Sigmoid colon (tissue), 7 donors: ENCODE results near the gene CLDN2. TPM values are rescaled to one million over a fixed set of nuclear protein-coding genes. Genes with fewer than 3 reads are reported as not detected.

Source experiments
- DNase-seq: peaks from one replicate; pipeline ENCODE4 v3.0.0-alpha.2; 2019
- H3K27ac ChIP-seq, 4 donors: fragments of 200-600 bp; sonication (generic); one replicate each; pipeline ENCODE4 v1.5.1; 2016 to 2019; ENCODE audit warnings: mild to moderate bottlenecking in 1 of 4
- H3K27me3 ChIP-seq, 3 donors: fragments of 200-600 bp; sonication (generic); one replicate each; pipeline ENCODE4 v1.5.1; 2019; ENCODE audit warnings: mild to moderate bottlenecking in 1 of 3
- H3K36me3 ChIP-seq, 4 donors: fragments of 200-600 bp; sonication (generic); one replicate each; pipeline ENCODE4 v1.5.1; 2016 to 2019
- H3K4me1 ChIP-seq, 4 donors: fragments of 200-600 bp; sonication (generic); one replicate each; pipeline ENCODE4 v1.5.1; 2017 to 2019
- H3K4me3 ChIP-seq, 4 donors: fragments of 200-600 bp; sonication (generic); one replicate each; pipeline ENCODE4 v1.5.1; 2017 to 2019; ENCODE audit warnings: mild to moderate bottlenecking in 2 of 4, moderate library complexity in 1 of 4
- H3K9me3 ChIP-seq, 4 donors: fragments of 200-600 bp in 3 of 4; sonication (generic) in 3 of 4; one replicate each; pipeline versions ENCODE4 v1.5.1 to v1.6.1; 2013 to 2019
- EP300 ChIP-seq, 4 donors: sonication (generic); formaldehyde crosslinking; IDR thresholded peaks; one replicate each; pipeline ENCODE4 v1.6.1; 2017; ENCODE audit warnings: antibody characterized with exemption in 4 of 4
- POLR2A ChIP-seq, 2 donors: fragments of 450-650 bp; IDR thresholded peaks; one replicate each; pipeline ENCODE4 v1.6.1; 2016; ENCODE audit warnings: antibody characterized with exemption in 2 of 2, mild to moderate bottlenecking in 2 of 2, moderate library complexity in 2 of 2
- POLR2AphosphoS5 ChIP-seq, 4 donors: sonication (generic); formaldehyde crosslinking; IDR thresholded peaks; one replicate each; pipeline ENCODE4 v1.6.1; 2017; ENCODE audit warnings: antibody characterized with exemption in 4 of 4
- WGBS, 2 donors: extraction: QIAGEN DNeasy Blood & Tissue Kit; methylation state at CpG; one replicate each; pipeline ENCODE4 v1.1.7; 2013; 5-methylcytosine and 5-hydroxymethylcytosine counted together
- intact Hi-C: fragments of 100-400 bp; cut with DNase I; formaldehyde crosslinking; loops from one replicate; pipeline ENCODE4 v1.15.1; 2023
- polyA plus RNA-seq, 3 donors: library from polyadenylated mRNA; stranded (reverse); fragments of 200-250 nt; gene quantifications; one replicate each; pipeline ENCODE4 v1.2.3, GENCODE V29; 2013
- total RNA-seq, 4 donors: library from RNA; depleted of rRNA; stranded (reverse); fragments of >200 nt; gene quantifications; one replicate each; pipeline ENCODE4 v1.1.0, GENCODE V29; 2016
- TF ChIP-seq, protein P1 (sequence below), 4 experiments: fragments of 450-650 bp in 3 of 4; fragments of 200-600 bp in 1 of 4; IDR thresholded peaks; one replicate each; pipeline ENCODE4 v1.5.1; 2016 to 2019; ENCODE audit warnings: antibody characterized with exemption in 4 of 4, mild to moderate bottlenecking in 3 of 4, moderate library complexity in 2 of 4
- donor health status: healthy with polysubstance abuse.
- donor health status: Bipolar disorder and iron deficiency.
- donor health status: healthy.

The CLDN2 gene
- total and polyA plus RNA-seq, 7 donors = 0.60 to 3.6 TPM; not detected in 5

DNA sequence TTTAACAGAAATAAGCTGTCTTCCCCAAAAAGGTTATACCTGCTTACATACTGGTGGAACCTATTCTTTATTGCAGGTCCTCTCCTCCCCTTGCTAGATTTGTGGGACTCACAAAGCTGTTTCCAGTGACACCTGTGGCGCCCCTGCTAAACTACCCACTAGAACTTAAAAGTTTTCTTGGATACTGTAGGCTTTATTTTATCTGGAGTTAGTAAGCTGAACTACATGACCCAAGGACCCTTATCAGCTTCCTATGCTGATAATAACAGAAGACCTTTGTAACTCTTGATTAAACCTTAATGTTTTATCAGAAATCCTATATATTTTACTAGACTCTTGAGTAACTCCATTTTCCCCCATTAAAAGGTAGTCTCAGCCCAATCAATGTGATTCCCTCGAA lies 32.3 kb downstream of the CLDN2 start:
- Histone ChIP-seq H3K36me3 (peaks cover 0 to 19% (median 0%) of the 10 kb centered on the region in 4 donors), H3K9me3 (no peaks in the 10 kb centered on the region), H3K27me3 (no peaks in the 10 kb centered on the region), H3K4me1 (no peaks in the 10 kb centered on the region), H3K4me3 (no peak overlapping the region), H3K27ac (no peak overlapping the region)
- DNase-seq = no peak
- TF ChIP-seq EP300 (IDR thresholded peaks at IDR 0.05) (no peak), POLR2AphosphoS5 (IDR thresholded peaks at IDR 0.05) (no peak), POLR2A (IDR thresholded peaks at IDR 0.05) (no peak)
- TF ChIP-seq, protein P1, sequence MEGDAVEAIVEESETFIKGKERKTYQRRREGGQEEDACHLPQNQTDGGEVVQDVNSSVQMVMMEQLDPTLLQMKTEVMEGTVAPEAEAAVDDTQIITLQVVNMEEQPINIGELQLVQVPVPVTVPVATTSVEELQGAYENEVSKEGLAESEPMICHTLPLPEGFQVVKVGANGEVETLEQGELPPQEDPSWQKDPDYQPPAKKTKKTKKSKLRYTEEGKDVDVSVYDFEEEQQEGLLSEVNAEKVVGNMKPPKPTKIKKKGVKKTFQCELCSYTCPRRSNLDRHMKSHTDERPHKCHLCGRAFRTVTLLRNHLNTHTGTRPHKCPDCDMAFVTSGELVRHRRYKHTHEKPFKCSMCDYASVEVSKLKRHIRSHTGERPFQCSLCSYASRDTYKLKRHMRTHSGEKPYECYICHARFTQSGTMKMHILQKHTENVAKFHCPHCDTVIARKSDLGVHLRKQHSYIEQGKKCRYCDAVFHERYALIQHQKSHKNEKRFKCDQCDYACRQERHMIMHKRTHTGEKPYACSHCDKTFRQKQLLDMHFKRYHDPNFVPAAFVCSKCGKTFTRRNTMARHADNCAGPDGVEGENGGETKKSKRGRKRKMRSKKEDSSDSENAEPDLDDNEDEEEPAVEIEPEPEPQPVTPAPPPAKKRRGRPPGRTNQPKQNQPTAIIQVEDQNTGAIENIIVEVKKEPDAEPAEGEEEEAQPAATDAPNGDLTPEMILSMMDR (IDR thresholded peaks at IDR 0.05) = no peak
- 80 to 90% methylated on average over 2 of the region's 2 CpGs for WGBS, 2 donors
- intact Hi-C loops = no loop called here

DNA sequence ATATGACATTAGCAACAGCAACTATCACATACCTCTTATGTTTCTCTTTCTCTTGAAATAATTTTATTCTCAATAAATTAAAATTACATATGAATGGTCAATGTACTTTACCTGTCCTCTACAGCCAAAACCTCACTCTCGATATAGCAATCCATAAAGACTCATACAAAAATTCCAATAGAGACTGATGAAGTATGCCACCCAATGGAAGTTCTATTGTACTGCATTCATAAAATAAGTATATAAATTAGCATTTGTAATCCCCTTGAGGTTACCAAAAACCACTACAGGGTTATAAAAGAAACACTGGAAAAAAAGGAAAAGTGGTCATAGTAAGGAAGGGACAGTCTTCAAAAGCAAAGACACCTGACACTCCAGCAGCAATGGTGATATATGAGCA lies 32.8 kb downstream of the CLDN2 start:
- no peak for DNase-seq
- Histone ChIP-seq H3K9me3 (no peaks in the 10 kb centered on the region), H3K27me3 (no peaks in the 10 kb centered on the region), H3K36me3 (peaks cover 0 to 24% (median 0%) of the 10 kb centered on the region in 4 donors), H3K4me1 (no peaks in the 10 kb centered on the region), H3K4me3 (no peak overlapping the region), H3K27ac (no peak overlapping the region)
- TF ChIP-seq, protein P1 (IDR thresholded peaks at IDR 0.05) = peak in 2 of 4 experiments; percentile 17 to 39
- TF ChIP-seq EP300 (IDR thresholded peaks at IDR 0.05) = no peak
- intact Hi-C loops = no loop called here
- WGBS, 2 donors = 12 to 20% methylated on average over 1 of the region's 1 CpG

DNA sequence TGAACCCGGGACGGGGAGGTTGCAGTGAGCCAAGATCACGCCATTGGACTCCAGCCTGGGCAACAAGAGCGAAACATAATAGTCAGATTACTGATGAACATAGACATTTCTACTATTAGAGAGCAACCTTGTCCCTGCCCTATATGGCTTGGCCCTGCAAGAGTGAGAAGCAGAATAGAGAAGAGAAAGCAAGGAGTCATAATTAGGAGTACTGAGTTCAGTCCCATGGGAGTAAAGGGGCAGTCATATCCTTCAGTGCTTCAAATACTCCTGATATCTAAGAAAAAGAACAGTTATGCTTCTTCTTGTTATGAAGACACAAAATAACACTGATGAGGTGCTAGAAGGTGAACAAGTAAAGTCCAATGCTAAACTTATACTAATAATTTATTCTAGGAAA lies 33.8 kb downstream of the CLDN2 start:
- DNase-seq = no peak
- WGBS, 2 donors = 97 to 98% methylated on average over 4 of the region's 4 CpGs
- Histone ChIP-seq H3K4me1 (no peaks in the 10 kb centered on the region), H3K27ac (no peak overlapping the region), H3K36me3 (peaks cover 0 to 26% (median 0%) of the 10 kb centered on the region in 4 donors), H3K27me3 (no peaks in the 10 kb centered on the region), H3K4me3 (no peak overlapping the region), H3K9me3 (no peaks in the 10 kb centered on the region)
- intact Hi-C loops = loop anchor here (2.0 kb wide), 1 partner anchor 59 kb away; no protein-coding TSS in a partner anchor
- TF ChIP-seq EP300 (IDR thresholded peaks at IDR 0.05) = no peak
- no peak for TF ChIP-seq POLR2AphosphoS5 (IDR thresholded peaks at IDR 0.05)
- TF ChIP-seq, protein P1 (IDR thresholded peaks at IDR 0.05) = no peak
- no peak for TF ChIP-seq POLR2A (IDR thresholded peaks at IDR 0.05)

DNA sequence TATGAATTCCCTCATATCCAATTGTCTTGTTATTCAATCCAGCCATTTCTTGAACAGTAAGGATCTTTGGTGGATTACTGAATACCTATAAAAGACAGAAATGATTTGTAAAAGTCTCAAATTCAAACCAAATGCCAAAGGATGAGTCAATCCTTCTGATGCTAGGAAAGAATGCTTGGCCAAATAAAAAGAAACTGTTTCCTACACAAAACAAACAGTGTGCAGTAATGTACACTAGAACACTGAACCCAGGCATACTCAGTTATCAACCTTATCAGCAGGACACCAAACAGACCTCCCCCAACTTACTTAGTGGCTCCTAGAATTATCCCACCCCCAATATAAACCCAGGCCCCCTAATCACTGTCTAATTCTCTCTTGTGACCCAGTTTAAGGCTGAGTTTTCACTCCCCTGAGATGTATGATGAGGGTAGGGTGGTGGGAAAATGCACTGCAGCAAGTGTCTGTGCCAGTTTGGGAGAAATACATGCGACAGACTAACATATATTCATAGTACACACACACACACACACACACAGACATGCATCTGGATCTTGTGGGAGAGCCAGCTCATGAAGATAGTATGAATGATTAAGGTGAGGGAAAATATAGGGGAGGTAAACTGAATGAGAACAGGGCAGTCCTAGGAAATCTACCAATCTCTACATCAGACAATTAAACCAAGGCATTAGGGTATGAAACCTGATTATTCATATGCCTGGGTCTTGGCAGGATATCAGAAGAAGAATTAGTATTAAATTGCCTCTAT lies 35.0 kb downstream of the CLDN2 start:
- no peak overlapping the region for H3K4me3 ChIP-seq
- H3K4me1 ChIP-seq = no peaks in the 10 kb centered on the region
- 89% methylated on average over 1 of the region's 1 CpG for WGBS, 2 donors
- H3K9me3 ChIP-seq = no peaks in the 10 kb centered on the region
- no peak for DNase-seq
- H3K27ac ChIP-seq = no peak overlapping the region
- no peaks in the 10 kb centered on the region for H3K27me3 ChIP-seq
- intact Hi-C loops = loop anchor here (2.0 kb wide), 1 partner anchor 60 kb away; no protein-coding TSS in a partner anchor
- TF ChIP-seq, protein P1 (IDR thresholded peaks at IDR 0.05) = no peak
- no peak for TF ChIP-seq POLR2A (IDR thresholded peaks at IDR 0.05)
- no peak for TF ChIP-seq EP300 (IDR thresholded peaks at IDR 0.05)
- no peak for TF ChIP-seq POLR2AphosphoS5 (IDR thresholded peaks at IDR 0.05)
- H3K36me3 ChIP-seq = peaks cover 0 to 26% (median 0%) of the 10 kb centered on the region in 4 donors
